ENCODE measurements around the gene SLC2A11.

The SLC2A11 gene

GRCh38 chr22:23883658-23884057, 26.0 kb downstream of the SLC2A11 start:
- H3K27ac ChIP-seq (ENCODE audit: low read length), result no peak overlapping the region
- no peaks in the 10 kb centered on the region for H3K9me3 ChIP-seq (ENCODE audit: control insufficient read depth, low read depth, low read length)
- no peak overlapping the region for H3K9ac ChIP-seq (ENCODE audit: low read length)
- no peaks in the 10 kb centered on the region for H3K27me3 ChIP-seq (ENCODE audit: control insufficient read depth, insufficient read depth, low read length)
- H3K4me3 ChIP-seq (ENCODE audit: low read length), result no peak overlapping the region
- H3K4me1 ChIP-seq (ENCODE audit: control insufficient read depth, low read depth, low read length), result no peaks in the 10 kb centered on the region
- no peaks in the 10 kb centered on the region for H3K36me3 ChIP-seq (ENCODE audit: control insufficient read depth, low read depth, low read length)

GRCh38 chr22:23884140-23884539, 26.5 kb downstream of the SLC2A11 start:
- Histone ChIP-seq H3K4me3 (ENCODE audit: low read length) (no peak overlapping the region), H3K9me3 (ENCODE audit: control insufficient read depth, low read depth, low read length) (no peaks in the 10 kb centered on the region), H3K9ac (ENCODE audit: low read length) (no peak overlapping the region), H3K4me1 (ENCODE audit: control insufficient read depth, low read depth, low read length) (no peaks in the 10 kb centered on the region), H3K27me3 (ENCODE audit: control insufficient read depth, insufficient read depth, low read length) (no peaks in the 10 kb centered on the region), H3K36me3 (ENCODE audit: control insufficient read depth, low read depth, low read length) (no peaks in the 10 kb centered on the region), H3K27ac (ENCODE audit: low read length) (no peak overlapping the region)

DNA sequence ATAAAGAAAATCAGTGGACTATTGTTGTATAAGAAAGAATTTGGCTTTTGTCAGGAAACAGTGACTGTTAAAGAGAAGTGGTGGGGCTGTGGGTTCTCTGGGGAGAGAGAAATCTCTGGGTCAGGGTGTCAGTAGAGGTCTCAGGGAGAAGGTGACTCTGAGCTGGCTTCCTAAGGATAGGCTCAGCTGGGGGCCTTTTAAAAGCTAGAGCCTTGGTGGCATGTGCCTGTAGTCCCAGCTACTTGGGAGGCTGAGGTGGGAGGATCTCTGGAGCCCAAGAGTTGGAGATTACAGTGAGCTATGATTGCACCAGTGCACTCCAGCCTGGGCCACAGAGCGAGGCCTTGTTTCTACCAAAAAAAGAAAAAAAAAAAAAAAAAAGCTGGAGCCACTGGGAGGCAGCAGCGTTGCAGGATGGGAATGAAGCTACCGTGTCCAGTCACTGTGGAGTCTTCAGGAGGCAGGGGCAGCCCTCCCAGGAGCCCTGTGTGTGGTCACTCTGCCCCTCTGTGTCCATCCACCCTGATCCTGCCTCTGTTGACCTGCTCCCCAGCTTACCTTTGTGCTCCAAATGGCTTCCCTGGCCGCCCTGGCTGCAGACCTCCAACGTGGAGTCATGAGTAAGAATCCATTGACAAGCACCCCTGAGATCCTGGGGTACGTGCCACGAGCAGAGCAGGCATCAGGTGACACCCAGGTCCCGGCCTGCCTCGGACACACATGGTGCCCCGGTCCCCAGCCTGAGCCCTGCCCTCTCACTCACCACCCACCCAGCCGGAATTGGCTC, 31.1 kb downstream of the SLC2A11 start:
- H3K27ac ChIP-seq (ENCODE audit: low read length), result no peak overlapping the region
- no peak overlapping the region for H3K4me3 ChIP-seq (ENCODE audit: low read length)
- no peak overlapping the region for H3K9ac ChIP-seq (ENCODE audit: low read length)
- H3K27me3 ChIP-seq (ENCODE audit: control insufficient read depth, insufficient read depth, low read length), result no peaks in the 10 kb centered on the region
- H3K9me3 ChIP-seq (ENCODE audit: control insufficient read depth, low read depth, low read length), result no peaks in the 10 kb centered on the region
- peaks cover 12% of the 10 kb centered on the region for H3K4me1 ChIP-seq (ENCODE audit: control insufficient read depth, low read depth, low read length)
- H3K36me3 ChIP-seq (ENCODE audit: control insufficient read depth, low read depth, low read length), result no peaks in the 10 kb centered on the region

- H3K9me3 ChIP-seq (ENCODE audit: control insufficient read depth, low read depth, low read length), result no peaks in the 10 kb centered on the region
- no peaks in the 10 kb centered on the region for H3K36me3 ChIP-seq (ENCODE audit: control insufficient read depth, low read depth, low read length)
- peaks cover 12% of the 10 kb centered on the region for H3K4me1 ChIP-seq (ENCODE audit: control insufficient read depth, low read depth, low read length)
- no peak overlapping the region for H3K9ac ChIP-seq (ENCODE audit: low read length)
- no peak overlapping the region for H3K4me3 ChIP-seq (ENCODE audit: low read length)
- H3K27ac ChIP-seq (ENCODE audit: low read length), result no peak overlapping the region
- no peaks in the 10 kb centered on the region for H3K27me3 ChIP-seq (ENCODE audit: control insufficient read depth, insufficient read depth, low read length)
These were observed 31.9 kb downstream of the SLC2A11 start for GRCh38 chr22:23889620-23890019.

DNA sequence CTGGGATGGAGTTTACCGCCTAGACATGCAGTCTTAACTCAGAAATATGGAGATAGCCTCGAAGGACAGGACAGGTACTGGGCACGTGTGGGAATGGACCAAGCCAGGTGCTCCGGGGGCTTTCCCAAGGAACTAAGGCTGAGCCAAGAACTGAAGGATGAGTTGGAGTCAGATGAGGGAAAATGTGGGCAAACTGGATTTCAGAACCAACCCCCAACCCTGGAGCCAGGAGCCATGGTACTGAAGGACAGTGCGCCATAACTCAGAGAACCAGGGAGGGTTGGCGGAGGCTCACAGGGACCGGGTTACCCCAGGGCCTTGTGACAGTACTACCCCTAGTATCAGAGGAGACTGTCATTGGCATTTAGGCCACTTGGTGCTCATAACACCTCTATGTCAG, 34.1 kb downstream of the SLC2A11 start:
- Histone ChIP-seq H3K36me3 (ENCODE audit: control insufficient read depth, low read depth, low read length) (peaks cover 13% of the 10 kb centered on the region), H3K27me3 (ENCODE audit: control insufficient read depth, insufficient read depth, low read length) (no peaks in the 10 kb centered on the region), H3K27ac (ENCODE audit: low read length) (no peak overlapping the region), H3K4me1 (ENCODE audit: control insufficient read depth, low read depth, low read length) (peaks cover 20% of the 10 kb centered on the region), H3K9me3 (ENCODE audit: control insufficient read depth, low read depth, low read length) (no peaks in the 10 kb centered on the region), H3K9ac (ENCODE audit: low read length) (no peak overlapping the region), H3K4me3 (ENCODE audit: low read length) (no peak overlapping the region)

GRCh38 chr22:23892130-23892529, 34.5 kb downstream of the SLC2A11 start:
- Histone ChIP-seq H3K9me3 (ENCODE audit: control insufficient read depth, low read depth, low read length) (no peaks in the 10 kb centered on the region), H3K4me3 (ENCODE audit: low read length) (no peak overlapping the region), H3K27ac (ENCODE audit: low read length) (no peak overlapping the region), H3K9ac (ENCODE audit: low read length) (no peak overlapping the region), H3K4me1 (ENCODE audit: control insufficient read depth, low read depth, low read length) (peaks cover 20% of the 10 kb centered on the region), H3K27me3 (ENCODE audit: control insufficient read depth, insufficient read depth, low read length) (no peaks in the 10 kb centered on the region), H3K36me3 (ENCODE audit: control insufficient read depth, low read depth, low read length) (peaks cover 17% of the 10 kb centered on the region)

DNA sequence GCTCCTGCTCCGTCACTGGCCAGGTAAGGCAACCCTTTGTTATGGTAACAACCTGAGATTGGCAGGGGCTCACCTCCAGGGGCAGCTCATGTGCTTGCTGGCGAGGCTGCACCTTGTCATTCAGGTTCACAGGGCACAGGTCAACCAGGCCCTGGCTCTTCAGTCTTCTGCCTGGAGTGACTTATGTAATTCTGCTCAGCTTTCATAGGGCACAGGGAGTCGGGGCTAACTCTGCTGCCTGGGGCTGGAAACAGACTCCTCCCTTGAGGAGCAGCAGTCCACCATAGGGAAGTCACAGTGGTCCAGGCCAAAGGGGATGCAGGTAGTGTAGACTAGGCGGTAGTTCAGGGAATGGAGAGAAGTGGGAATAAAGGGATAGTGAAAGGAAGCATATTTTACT, 35.0 kb downstream of the SLC2A11 start:
- Histone ChIP-seq H3K9ac (ENCODE audit: low read length) (no peak overlapping the region), H3K27ac (ENCODE audit: low read length) (no peak overlapping the region), H3K4me1 (ENCODE audit: control insufficient read depth, low read depth, low read length) (peaks cover 20% of the 10 kb centered on the region)

DNA sequence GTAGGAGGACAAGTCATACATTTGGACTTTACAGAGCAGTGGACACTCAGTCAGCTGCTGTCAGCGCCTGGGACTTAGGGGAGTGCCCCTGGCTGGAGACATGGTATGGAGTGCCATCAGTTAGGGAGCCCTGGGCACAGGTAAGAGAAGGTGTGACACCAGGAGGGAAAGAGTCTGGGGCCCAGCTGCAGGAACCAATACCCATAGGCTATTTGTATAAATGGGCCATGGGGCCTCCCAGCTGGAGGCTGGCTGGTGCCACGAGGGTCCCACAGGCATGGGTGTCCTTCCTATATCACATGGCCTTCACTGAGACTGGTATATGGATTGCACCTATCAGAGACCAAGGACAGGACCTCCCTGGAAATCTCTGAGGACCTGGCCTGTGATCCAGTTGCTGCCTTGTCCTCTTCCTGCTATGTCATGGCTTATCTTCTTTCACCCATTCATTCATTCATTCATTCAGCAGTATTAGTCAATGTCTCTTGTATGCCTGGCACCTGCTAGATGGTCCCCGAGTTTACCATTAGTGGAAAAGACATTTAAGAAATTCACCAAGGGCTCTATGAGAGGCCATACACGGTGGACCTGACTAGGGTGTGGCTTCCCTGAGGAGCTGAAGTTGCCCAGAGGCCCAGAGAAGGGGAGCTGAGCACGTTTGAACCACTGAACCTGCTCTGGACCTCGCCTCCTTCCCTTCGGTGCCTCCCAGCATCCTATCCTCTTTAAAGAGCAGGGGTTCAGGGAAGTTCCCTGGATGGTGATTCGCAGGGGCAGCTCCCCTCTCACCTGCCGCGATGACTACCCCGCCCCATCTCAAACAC, 35.7 kb downstream of the SLC2A11 start:
- peaks cover 25% of the 10 kb centered on the region for H3K4me1 ChIP-seq (ENCODE audit: control insufficient read depth, low read depth, low read length)

More for the DNA sequence above, 35.0 kb downstream of the SLC2A11 start:
- Histone ChIP-seq H3K4me3 (ENCODE audit: low read length) (no peak overlapping the region), H3K9me3 (ENCODE audit: control insufficient read depth, low read depth, low read length) (no peaks in the 10 kb centered on the region), H3K36me3 (ENCODE audit: control insufficient read depth, low read depth, low read length) (peaks cover 19% of the 10 kb centered on the region), H3K27me3 (ENCODE audit: control insufficient read depth, insufficient read depth, low read length) (no peaks in the 10 kb centered on the region)

DNA sequence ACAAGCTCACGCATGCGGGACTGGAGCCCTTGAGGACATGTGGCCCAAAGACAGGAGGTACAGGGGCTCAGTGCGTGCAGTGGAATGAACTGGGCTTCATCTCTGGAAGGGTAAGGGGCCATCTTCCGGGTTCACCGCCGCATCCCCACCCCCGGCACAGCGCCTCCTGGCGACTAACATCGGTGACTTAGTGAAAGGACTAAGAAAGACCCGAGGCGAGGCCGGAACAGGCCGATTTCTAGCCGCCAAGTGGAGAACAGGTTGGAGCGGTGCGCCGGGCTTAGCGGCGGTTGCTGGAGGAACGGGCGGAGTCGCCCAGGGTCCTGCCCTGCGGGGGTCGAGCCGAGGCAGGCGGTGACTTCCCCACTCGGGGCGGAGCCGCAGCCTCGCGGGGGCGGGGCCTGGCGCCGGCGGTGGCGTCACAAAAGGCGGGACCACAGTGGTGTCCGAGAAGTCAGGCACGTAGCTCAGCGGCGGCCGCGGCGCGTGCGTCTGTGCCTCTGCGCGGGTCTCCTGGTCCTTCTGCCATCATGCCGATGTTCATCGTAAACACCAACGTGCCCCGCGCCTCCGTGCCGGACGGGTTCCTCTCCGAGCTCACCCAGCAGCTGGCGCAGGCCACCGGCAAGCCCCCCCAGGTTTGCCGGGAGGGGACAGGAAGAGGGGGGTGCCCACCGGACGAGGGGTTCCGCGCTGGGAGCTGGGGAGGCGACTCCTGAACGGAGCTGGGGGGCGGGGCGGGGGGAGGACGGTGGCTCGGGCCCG, 36.5 kb downstream of the SLC2A11 start, which contains the start of gene MIF:
Gene MIF (plus strand): TSS at position 439 of the 765 bp plus-strand sequence. CDS start 92 bp downstream, at position 531.
- Histone ChIP-seq H3K27me3 (ENCODE audit: control insufficient read depth, insufficient read depth, low read length) (no peaks in the 10 kb centered on the region), H3K4me1 (ENCODE audit: control insufficient read depth, low read depth, low read length) (peaks cover 25% of the 10 kb centered on the region), H3K36me3 (ENCODE audit: control insufficient read depth, low read depth, low read length) (peaks cover 19% of the 10 kb centered on the region), H3K4me3 (ENCODE audit: low read length) (peak within 1 kb of the TSS; percentile 86), H3K9me3 (ENCODE audit: control insufficient read depth, low read depth, low read length) (no peaks in the 10 kb centered on the region), H3K9ac (ENCODE audit: low read length) (peak within 1 kb of the TSS; percentile 97), H3K27ac (ENCODE audit: low read length) (peak within 1 kb of the TSS; percentile 90)

More for the DNA sequence above, 35.7 kb downstream of the SLC2A11 start:
- H3K9me3 ChIP-seq (ENCODE audit: control insufficient read depth, low read depth, low read length), result no peaks in the 10 kb centered on the region
- H3K4me3 ChIP-seq (ENCODE audit: low read length), result peak overlapping the region; percentile 86
- H3K27me3 ChIP-seq (ENCODE audit: control insufficient read depth, insufficient read depth, low read length), result no peaks in the 10 kb centered on the region
- H3K36me3 ChIP-seq (ENCODE audit: control insufficient read depth, low read depth, low read length), result peaks cover 19% of the 10 kb centered on the region
- no peak overlapping the region for H3K27ac ChIP-seq (ENCODE audit: low read length)
- H3K9ac ChIP-seq (ENCODE audit: low read length), result peak overlapping the region; percentile 21

DNA sequence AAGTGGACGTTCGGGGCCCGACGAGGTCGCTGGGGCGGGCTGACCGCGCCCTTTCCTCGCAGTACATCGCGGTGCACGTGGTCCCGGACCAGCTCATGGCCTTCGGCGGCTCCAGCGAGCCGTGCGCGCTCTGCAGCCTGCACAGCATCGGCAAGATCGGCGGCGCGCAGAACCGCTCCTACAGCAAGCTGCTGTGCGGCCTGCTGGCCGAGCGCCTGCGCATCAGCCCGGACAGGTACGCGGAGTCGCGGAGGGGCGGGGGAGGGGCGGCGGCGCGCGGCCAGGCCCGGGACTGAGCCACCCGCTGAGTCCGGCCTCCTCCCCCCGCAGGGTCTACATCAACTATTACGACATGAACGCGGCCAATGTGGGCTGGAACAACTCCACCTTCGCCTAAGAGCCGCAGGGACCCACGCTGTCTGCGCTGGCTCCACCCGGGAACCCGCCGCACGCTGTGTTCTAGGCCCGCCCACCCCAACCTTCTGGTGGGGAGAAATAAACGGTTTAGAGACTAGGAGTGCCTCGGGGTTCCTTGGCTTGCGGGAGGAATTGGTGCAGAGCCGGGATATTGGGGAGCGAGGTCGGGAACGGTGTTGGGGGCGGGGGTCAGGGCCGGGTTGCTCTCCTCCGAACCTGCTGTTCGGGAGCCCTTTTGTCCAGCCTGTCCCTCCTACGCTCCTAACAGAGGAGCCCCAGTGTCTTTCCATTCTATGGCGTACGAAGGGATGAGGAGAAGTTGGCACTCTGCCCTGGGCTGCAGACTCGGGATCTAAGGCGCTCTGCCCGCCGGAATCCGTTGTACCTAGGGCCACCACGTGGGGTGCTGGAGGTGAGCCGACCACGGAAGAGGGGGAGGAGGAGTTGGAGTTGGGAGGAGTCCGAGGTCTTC, 37.3 kb downstream of the SLC2A11 start:
- Histone ChIP-seq H3K27ac (ENCODE audit: low read length) (peak overlapping the region; percentile 90), H3K36me3 (ENCODE audit: control insufficient read depth, low read depth, low read length) (peaks cover 19% of the 10 kb centered on the region), H3K4me1 (ENCODE audit: control insufficient read depth, low read depth, low read length) (peaks cover 25% of the 10 kb centered on the region), H3K9me3 (ENCODE audit: control insufficient read depth, low read depth, low read length) (no peaks in the 10 kb centered on the region), H3K27me3 (ENCODE audit: control insufficient read depth, insufficient read depth, low read length) (no peaks in the 10 kb centered on the region), H3K4me3 (ENCODE audit: low read length) (peak overlapping the region; percentile 86), H3K9ac (ENCODE audit: low read length) (peak overlapping the region; percentile 97)

Measured in iPS-18a (cell line).